Stimulated activated CD4-positive, alpha-beta T cell treated with anti-CD3 and anti-CD28 coated beads, Interleukin-15, amount 100 ng/mL, for 48 hours (primary cell): Measurements from ENCODE around the gene SIGLEC12.
"Not testable (repeated sequence)": the region's sequence is repeated elsewhere in the genome, so short reads cannot be mapped to it uniquely, and the experiment has no call there.

Experiments used
- DNase-seq, 2 donors: peaks; one replicate each; pipeline ENCODE4 v3.0.0-alpha.2; 2020; ENCODE audit warnings: low read depth in 2 of 2

The SIGLEC12 gene

GRCh38 chr19:51524666-51525264, 23.2 kb upstream of the SIGLEC12 start:
- DNase-seq = no peak

- no peak for DNase-seq
Observed at GRCh38 chr19:51521781-51522180, 20.2 kb upstream of the SIGLEC12 start.

GRCh38 chr19:51521357-51521756, 19.8 kb upstream of the SIGLEC12 start:
- no peak for DNase-seq

GRCh38 chr19:51520728-51521127, 19.1 kb upstream of the SIGLEC12 start:
- no peak for DNase-seq

- peak in 1 of 2 donors; percentile 12 for DNase-seq
Observed at GRCh38 chr19:51514866-51515481, 13.4 kb upstream of the SIGLEC12 start.

GRCh38 chr19:51513968-51514367, 12.4 kb upstream of the SIGLEC12 start:
- no peak for DNase-seq

GRCh38 chr19:51511353-51511752, 9.8 kb upstream of the SIGLEC12 start:
- peak in 1 of 2 donors; percentile 12 for DNase-seq

GRCh38 chr19:51509823-51510660, 8.4 kb upstream of the SIGLEC12 start:
- no peak for DNase-seq

GRCh38 chr19:51508059-51508733, 6.6 kb upstream of the SIGLEC12 start:
- no peak for DNase-seq

GRCh38 chr19:51507640-51508058, 6.0 kb upstream of the SIGLEC12 start:
- no peak for DNase-seq

GRCh38 chr19:51507192-51507591, 5.6 kb upstream of the SIGLEC12 start:
- DNase-seq = no peak

- no peak for DNase-seq
Observed at GRCh38 chr19:51505904-51506303, 4.3 kb upstream of the SIGLEC12 start.

- DNase-seq = no peak
Observed at GRCh38 chr19:51503896-51504295, 2.3 kb upstream of the SIGLEC12 start.

GRCh38 chr19:51503286-51503817, 1.8 kb upstream of the SIGLEC12 start:
- DNase-seq = no peak

GRCh38 chr19:51500931-51501330, 669 bp downstream of the SIGLEC12 start:
- DNase-seq = not testable (repeated sequence)

- DNase-seq = no peak
Observed at GRCh38 chr19:51497666-51498065, 3.9 kb downstream of the SIGLEC12 start.

- no peak for DNase-seq
Observed at GRCh38 chr19:51493776-51494175, 7.8 kb downstream of the SIGLEC12 start.

- no peak for DNase-seq
Observed at GRCh38 chr19:51491586-51491985, 10.0 kb downstream of the SIGLEC12 start.

- DNase-seq = no peak
Observed at GRCh38 chr19:51490676-51491075, 10.9 kb downstream of the SIGLEC12 start.

GRCh38 chr19:51489113-51489512, 12.5 kb downstream of the SIGLEC12 start:
- DNase-seq = peak in 1 of 2 donors; percentile 10

- DNase-seq = no peak
Observed at GRCh38 chr19:51488491-51488890, 13.1 kb downstream of the SIGLEC12 start.
